DMS53 treated with DMSO at 0.1 percent for 48 hours (cell line): ENCODE results near the gene TPO.

Source experiments
- DNase-seq: peaks from one replicate; lab custom pipeline; 2025; ENCODE audit not compliant: unreplicated experiment; lab: John Stamatoyannopoulos, UW

Gene TPO

GRCh38 chr2:1440581-1440980, 27.3 kb downstream of the TPO start:
- no peak for DNase-seq

GRCh38 chr2:1446301-1446700, 33.0 kb downstream of the TPO start:
- no peak for DNase-seq

- DNase-seq, result no peak
Observed at GRCh38 chr2:1448009-1448408, 34.7 kb downstream of the TPO start.

- DNase-seq, result no peak
Observed at GRCh38 chr2:1450915-1451314, 37.7 kb downstream of the TPO start.

GRCh38 chr2:1451422-1451821, 38.2 kb downstream of the TPO start:
- DNase-seq, result no peak

- no peak for DNase-seq
Observed at GRCh38 chr2:1453561-1453960, 40.3 kb downstream of the TPO start.

- DNase-seq, result no peak
Observed at GRCh38 chr2:1454346-1454745, 41.1 kb downstream of the TPO start.

- no peak for DNase-seq
Observed at GRCh38 chr2:1455466-1455865, 42.2 kb downstream of the TPO start.

GRCh38 chr2:1458432-1458831, 45.2 kb downstream of the TPO start:
- no peak for DNase-seq

GRCh38 chr2:1459727-1460126, 46.5 kb downstream of the TPO start:
- no peak for DNase-seq

- DNase-seq, result no peak
Observed at GRCh38 chr2:1460851-1461418, 47.7 kb downstream of the TPO start.

- no peak for DNase-seq
Observed at GRCh38 chr2:1461507-1462390, 48.5 kb downstream of the TPO start.

- no peak for DNase-seq
Observed at GRCh38 chr2:1462994-1463393, 49.7 kb downstream of the TPO start.

GRCh38 chr2:1472350-1472749, 59.1 kb downstream of the TPO start:
- no peak for DNase-seq

- no peak for DNase-seq
Observed at GRCh38 chr2:1476617-1477195, 63.4 kb downstream of the TPO start.

GRCh38 chr2:1477196-1478040, 64.2 kb downstream of the TPO start:
- DNase-seq, result no peak

GRCh38 chr2:1478311-1479305, 65.3 kb downstream of the TPO start:
- DNase-seq, result no peak

GRCh38 chr2:1479346-1479745, 66.1 kb downstream of the TPO start:
- no peak for DNase-seq

GRCh38 chr2:1480671-1481076, 67.4 kb downstream of the TPO start:
- DNase-seq, result no peak
